HG02885 (cell line): ENCODE results near the gene DZIP1L.
"Not testable (repeated sequence)": the region's sequence is repeated elsewhere in the genome, so short reads cannot be mapped to it uniquely, and the experiment has no call there.

Experiments
- ATAC-seq: cut with Tn5 transposase; IDR thresholded peaks from one replicate; pipeline ENCODE4 v1.9.1; 2021; ENCODE audit warnings: mild to moderate bottlenecking; ENCODE audit not compliant: unreplicated experiment, poor library complexity

DZIP1L gene

DNA sequence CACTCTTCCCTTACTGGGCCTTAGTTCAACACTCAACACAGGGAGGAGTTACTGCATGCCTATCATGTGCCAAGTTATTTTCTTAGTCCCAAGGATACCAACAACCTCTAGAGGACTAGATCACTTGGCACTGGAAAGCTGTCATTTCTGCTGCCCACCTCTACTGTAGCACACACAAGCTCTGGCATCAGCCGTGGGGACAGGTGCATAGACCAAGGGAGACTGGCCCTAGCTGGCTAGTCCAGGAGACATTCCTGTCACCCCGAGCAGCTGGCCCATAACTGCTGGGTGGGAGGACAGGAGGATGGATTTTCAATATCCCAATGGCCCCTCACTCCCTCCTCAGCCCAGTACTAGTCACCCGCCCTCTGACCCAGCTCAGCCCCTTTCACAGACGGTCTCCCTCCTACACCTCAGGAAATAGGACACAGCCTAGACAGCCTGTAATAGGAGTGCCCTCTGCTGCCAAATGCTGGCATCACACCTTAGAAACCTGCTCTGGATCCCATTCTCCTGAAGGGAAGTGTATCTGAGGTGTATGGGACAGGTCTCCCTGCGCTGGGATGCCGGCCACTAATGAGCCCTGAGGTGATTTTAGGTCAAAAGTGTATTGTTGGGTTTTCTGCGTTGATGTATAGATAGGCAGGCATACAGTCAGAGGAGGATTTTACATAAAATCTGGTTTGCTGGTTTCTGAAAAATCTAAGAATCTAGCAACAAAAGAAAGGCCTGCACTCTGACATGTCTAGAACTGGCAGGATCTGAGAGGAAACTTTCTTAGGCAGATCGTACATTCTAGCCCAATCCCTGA is 3.4 kb upstream of the DZIP1L start:
- ATAC-seq: peak; percentile 82

DNA sequence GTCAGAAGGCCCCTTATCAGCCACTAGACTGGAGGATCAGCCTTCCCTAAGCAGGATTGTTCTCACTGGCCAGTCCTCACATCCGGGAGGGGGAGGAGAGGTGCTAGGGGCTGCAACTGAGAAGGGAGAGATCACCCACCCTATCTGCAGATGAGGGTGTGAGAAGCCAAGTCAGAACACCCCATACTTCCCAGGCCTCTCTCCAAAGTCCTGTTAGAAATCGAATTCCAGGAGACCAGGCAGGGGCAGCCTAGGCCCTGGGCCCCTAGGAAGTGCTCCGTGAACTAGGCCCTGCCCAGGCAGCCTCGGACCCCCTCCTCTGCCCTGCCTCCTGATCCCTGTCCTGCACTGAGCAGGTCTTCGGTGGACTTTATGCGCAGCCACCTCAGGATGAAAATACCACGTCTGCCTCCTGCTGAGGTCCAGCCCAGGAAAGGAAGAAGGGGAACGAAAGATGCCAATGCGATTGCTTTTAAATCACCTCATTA is 933 bp downstream of the DZIP1L start:
- ATAC-seq: no peak

DNA sequence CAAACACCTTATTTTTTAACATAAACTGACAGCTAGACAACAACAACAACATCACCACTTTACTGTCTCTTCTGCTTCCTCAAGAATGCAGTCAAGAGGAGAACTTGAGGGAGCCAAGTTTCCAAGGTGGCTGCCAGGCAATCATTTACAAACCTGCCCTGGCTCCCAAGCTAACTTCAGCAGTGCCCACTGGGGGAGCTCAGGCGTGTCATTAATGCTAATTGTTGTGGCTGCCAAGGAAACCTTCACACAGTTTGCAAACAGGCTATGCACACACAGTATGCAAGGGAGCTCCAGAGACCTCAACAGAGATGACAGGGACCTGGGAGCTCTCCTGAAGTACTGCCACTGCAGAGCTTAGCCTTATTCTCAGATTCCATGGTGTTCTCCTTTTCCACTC is 2.1 kb downstream of the DZIP1L start:
- ATAC-seq: no peak

DNA sequence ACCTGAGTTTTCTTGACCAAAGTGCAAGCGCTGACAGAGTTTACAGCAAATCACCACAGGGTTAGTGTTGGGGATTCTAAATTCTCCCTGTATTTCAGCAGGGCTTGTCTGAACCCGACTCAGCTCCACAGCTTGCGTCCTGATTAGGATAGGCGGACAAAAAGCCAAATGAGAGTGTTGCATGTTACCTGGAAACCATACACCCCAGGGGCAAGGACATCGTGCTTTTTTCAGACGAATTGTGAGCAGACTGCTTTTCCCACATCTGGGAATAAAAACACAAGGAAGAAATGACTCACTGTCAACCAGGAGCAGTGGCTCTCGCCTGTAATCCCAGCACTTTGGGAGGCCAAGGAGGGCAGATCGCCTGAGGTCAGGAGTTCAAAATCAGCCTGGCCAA is 3.0 kb downstream of the DZIP1L start:
- ATAC-seq: no peak

DNA sequence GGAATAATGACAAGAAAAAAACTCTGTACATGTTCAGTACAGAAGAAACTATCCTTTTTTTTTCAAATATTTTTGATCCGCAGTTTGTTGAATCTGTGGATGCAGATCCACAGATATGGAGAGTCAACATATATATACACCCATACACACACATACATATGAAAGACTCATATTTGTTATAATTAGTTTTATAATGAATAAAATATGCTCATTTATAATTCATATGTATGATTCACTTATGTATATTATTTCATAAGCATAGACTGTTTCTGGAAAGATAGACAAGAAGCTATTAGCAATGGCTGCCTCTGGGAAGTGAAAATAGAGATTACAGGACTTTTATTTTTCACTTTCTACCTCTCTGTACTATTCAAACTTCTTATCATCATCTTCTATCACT is 9.8 kb downstream of the DZIP1L start:
- ATAC-seq: no peak

DNA sequence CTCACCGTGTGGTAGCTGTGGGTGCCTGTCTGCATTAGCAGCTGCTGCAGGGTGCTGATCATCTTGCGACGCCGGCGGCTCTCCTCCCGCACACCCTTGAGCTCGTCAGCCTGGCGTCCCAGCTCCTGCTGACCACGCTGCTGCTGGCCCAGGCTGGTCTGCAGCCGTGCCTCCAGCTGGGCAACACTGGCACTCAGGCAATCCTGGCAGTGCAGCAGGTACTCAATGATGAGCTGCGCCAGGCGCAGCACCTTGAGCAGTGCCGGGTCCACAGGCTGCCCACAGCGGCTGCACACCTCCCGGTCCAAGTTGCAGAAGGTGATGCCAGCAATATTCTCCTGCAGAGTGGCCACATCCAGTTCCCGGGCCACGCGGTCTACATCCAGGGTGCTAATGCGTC is 11.9 kb downstream of the DZIP1L start:
- ATAC-seq: no peak

DNA sequence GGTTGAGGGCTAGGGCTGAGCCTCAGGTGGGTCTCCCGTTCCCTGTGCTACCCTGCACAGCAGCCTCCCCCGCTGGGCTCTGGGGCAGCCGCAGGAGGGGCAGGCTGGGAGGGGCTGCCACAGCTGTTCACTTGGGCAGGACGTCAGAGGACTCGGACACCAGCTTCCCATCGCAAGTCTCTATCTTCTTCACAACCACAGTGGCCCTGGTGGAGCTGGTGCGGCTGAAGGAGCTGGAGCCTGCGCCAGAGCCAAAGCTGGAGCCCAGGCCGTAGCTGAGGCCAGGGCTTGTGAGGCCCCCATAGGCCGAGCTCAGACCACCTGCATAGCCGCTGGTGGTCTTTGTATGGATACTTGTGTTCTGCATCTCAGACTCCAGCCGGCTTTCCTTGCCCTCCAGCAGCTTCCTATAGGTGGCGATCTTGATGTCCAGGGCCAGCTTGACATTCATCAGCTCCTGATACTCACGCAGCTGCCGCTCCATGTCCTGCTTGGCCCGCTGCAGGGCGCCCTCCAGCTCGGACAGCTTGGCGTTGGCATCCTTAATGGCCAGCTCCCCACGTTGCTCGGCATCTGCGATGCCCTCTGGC is 14.0 kb downstream of the DZIP1L start:
- not testable (repeated sequence) for ATAC-seq

DNA sequence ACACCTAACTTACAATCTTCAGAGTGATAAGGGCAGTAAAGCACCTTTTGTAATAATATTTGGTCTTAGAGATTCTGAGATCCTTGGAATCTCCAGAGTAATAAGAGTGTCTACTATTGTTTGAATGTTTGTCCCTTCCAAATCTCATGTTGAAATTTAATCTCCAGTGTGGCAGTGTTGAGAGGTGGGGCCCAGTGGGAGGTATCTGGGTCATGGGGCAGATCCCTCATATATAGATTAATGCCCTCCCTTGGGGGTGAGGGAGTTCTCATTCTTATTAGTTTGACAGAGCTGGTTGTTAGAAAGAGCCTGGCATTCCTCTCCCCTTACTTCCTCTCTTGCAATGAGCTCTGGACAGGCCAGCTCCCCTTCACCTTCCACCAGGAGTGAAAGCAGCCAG is 16.0 kb downstream of the DZIP1L start:
- ATAC-seq: no peak

DNA sequence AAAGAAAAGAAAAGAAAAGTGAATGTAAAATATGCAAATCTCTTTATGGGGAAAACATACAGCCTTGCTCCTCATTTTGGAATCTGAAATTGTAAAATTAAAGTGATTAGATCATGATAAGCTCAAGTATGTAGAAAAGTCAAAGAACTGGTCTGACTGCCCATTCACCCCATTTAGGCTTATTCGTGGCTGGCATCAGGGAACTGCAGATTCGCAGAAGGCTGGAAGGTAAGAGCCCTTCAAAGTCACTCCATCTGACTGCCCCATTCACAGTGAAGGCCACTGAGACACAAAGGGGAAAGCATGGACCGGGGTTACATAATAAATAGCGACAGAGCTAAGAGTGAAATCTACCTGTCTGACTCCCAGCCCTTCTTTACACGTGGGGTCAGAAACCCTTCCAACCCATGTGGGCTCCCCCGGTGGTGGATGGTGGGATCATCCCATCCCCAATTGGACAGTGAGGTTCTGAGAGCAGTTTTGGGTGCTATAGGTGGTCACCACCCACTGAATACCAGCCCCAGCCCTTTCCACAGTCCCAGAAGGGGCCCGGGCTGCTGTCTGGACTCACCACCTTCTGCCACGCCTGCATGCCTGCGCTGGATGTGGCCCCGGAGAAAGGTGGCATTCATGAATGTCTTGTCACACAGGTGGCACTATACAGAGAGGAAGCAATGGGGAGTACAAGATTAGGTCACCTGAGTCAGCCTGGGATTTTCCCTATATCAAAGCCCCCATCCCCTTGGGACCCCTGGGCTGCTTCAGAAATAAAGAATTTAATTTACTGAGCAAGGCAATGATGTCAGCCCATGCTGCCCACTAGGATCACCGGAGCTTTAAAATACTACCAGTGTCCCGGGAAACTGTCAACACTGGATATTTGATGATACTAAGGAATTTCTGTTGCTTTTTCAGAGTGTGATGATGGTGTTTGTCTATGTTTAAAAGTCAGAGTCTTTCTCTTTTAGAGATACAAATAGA is 17.9 kb downstream of the DZIP1L start:
- no peak for ATAC-seq

DNA sequence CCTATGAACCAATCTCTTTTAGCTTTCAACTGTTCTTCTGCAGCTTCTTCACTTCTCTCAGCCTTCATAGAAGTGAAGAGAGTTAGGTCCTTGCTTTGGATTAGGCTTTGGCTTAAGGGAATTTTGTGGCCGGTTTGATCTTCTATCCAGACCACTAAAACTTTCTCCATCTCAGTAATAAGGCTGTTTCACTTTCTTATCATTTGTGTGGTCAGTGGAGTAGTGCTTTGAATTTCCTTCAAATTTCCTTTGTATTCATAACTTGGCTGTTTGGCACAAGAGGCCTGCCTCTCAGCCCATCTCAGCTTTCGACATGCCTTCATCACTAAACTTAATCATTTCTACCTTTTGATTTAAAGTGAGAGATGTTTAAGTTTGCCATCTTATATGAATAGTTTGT is 21.7 kb downstream of the DZIP1L start:
- no peak for ATAC-seq

DNA sequence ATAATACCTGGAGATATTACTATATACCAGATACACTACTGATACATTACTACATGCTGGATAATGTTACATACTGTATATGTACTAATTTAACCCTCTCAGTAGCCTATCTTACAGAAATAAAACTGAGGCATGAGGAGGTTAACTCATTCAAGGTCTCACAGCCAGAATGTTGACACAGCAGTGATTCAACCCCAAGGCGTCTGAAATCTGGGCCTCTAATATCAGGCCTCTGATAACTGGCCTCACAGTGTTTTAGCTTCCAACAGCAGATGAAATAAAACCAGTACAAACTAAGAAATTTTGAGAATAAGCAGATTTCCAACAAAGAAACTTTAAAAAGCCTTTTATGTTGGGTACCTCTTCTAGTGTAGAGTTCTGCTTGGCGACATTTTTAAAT is 23.4 kb downstream of the DZIP1L start:
- no peak for ATAC-seq

DNA sequence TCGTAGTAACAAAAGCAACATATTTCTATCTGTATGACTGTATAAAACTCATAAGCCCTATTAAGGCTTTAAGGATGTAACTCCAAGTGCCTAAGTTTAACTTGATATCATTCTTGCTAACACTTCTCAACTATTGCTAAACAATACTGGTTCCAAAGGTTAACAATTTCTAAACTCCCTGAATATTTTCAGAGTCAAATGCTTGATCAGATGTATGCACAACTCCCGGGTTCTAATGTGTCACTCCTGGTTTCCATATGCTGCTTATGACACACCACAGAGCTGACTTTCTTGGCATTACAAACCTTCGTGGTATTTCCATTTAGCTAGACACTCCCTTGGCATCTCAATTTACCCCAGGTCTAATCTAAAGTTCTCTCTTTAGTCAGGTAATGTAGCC is 26.3 kb downstream of the DZIP1L start:
- ATAC-seq: no peak

DNA sequence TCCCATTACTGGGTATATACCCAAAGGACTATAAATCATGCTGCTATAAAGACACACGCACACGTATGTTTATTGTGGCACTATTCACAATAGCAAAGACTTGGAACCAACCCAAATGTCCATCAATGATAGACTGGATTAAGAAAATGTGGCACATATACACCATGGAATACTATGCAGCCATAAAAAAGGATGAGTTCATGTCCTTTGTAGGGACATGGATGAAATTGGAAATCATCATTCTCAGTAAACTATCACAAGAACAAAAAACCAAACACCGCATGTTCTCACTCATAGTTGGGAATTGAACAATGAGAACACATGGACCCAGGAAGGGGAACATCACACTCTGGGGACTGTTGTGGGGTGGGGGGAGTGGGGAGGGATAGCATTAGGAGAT is 29.7 kb downstream of the DZIP1L start:
- ATAC-seq: not testable (repeated sequence)

DNA sequence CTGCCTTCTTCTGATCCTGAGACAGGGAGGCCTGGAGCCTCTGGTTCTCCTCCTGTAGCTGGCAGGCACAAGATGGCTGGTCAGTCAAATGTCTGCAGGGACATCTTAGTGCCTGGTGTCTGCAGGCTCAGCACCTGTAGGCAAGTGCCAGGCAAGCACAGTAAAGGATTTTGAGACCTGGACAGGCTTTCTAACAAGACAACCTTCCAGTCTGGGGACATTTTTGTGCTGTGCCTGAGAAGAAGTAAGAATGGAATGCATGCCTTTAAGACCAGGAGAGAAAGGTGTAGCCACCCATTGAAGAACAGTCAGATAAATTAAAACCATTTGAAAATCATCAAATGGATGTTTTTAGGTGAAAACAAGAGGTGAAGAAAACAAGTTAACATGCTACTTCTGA is 31.2 kb downstream of the DZIP1L start:
- no peak for ATAC-seq

DNA sequence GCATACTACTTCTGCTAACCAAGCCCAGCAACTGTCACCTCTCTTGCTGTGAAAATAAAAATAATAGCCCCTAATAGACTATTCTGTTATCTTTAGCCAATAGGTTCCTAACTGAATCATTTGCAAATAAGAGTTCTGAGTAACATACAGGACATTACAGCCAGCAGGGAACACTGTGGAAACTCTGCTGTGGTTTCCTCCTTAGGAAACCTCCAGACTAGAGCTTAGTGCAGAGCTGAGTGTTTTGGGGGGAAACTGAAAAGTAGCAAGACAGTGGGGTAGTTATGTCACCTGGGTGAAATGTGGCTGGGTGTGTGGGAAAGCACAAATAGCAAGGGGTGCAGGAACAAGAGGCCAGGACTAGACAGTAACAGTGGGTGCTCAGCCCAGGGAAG is 32.4 kb downstream of the DZIP1L start:
- no peak for ATAC-seq

DNA sequence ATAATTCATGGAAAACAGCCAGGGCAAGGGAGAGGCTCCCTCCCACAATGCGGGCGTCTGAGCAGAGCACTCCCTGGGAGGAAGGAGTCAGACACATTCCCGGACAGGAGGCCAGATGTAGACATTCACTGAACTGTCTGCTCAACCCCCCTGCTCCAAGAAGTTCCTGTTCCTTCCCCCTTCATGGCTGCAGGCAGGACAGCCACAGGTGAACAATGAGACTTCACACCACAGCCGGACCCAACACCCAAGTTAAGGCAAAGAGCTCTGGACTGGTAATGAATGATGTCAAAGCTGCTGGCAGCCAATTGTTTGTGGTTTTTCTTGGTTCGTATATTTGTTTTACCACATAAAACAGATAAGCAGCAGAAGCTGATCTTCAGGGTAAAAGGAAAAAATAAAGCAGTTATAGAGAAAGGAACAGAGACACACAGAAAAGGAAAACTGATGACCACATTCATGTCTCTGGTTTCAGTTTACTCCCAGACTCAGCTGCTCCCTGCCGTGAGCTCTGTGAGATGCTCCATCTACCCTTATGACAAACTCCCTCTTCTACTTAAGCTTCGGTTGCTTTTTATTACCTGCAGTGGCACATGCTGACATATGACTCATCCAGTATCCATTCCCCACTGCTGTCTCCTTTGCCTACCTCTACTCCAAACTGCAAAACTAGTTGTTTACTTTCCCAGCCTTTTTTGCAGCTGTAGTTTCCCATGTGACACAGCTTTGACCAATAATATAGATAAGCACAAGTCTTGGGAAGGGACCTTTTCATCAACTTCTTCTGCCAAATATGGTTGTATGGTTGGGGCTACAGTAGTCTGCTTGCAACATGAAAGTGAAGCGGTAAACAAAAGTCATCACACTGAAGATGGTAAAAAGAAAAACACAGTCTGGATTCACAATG is 33.1 kb downstream of the DZIP1L start:
- no peak for ATAC-seq

DNA sequence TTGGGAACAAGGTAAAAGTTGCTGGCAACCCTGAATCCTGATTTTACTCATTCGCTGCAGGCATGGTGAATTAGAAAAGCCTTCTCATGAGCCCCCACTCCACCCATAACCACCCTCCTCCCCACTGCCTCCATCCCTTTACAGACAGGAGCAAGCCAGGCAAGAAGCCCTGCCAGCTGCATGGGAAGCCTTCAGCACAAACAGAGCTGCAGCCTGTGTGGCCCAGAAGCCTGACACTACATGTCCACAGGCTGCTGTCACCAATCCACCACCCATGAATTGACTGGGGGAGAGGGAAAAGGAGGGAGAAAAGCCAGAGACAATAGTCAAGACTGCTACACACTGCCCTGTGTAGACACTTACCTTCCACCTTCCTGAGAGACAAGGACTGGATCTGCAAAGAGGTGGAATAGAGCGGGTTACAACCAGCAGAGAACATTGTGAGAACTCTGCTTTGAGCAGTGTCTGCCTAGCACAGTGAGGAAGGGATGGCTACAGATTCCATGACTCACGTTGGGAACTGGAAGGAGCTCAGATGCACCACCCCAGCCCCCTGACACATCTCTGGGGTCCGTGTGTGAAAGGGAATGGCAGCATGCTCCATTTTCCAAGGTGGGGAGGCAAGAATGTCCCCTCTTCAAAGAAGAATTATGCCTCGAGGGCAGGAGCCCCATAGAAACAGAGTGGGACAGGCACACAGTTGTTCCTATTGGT is 33.9 kb downstream of the DZIP1L start:
- no peak for ATAC-seq

DNA sequence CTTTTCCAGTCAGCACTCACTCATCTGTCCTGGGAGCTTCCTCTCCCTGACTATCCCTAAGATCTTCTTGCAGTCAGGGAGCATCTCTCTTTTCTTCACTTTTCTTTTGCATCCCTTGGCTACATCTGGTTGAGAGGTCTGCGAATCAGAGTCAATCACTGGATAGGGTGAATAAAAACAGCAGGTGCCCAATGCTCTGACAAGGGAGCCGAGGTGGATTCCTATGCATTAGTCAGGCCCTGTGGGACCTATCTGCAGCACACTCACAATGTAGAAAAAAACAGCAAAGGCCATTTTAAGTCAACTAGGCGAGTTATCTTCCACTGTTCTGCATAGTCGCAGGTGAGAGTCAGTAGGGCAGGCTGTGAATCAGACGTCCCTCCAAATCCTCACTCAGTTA is 35.5 kb downstream of the DZIP1L start:
- ATAC-seq: no peak

DNA sequence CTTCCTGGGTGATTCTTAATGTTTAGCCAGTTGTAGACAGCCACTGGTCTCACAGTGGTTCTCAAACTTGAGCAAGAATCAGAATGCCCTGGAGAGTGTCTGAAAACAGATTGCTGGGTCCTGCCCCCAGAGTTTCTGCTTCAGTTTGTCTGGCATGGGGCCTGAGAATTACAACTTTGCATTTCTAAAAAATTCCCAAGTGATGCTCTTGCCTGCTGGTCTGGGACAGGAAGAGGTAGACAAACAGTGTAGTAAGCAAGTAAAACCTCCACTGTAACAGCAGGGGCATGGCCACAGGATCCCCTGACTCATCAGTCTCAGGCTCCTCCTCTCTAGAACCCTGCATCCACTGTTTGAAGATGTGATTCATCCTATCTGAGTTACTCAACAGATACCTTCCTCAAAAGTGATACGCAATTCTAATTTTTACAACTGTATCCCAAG is 36.5 kb downstream of the DZIP1L start:
- no peak for ATAC-seq
